ENCODE data around the gene ZNF345.

The ZNF345 gene

GRCh38 chr19:36851898-36852297 is 1.2 kb downstream of the ZNF345 start:
- TF ChIP-seq CTCF (IDR thresholded peaks at IDR 0.05; ENCODE audit: control extremely low read depth, extremely low read depth, low read depth, missing control alignments), result no peak
- CTCF ChIA-PET, result no interaction called here
- POLR2A ChIA-PET, result no interaction called here
- no peak for DNase-seq (ENCODE audit: extremely low spot score)

GRCh38 chr19:36876993-36877938 is 26.6 kb downstream of the ZNF345 start:
- no peak for TF ChIP-seq CTCF (IDR thresholded peaks at IDR 0.05; ENCODE audit: control extremely low read depth, extremely low read depth, low read depth, missing control alignments)
- ChIA-PET CTCF (no interaction called here), POLR2A (no interaction called here)
- no peak for DNase-seq (ENCODE audit: extremely low spot score)

- no peak for TF ChIP-seq CTCF (IDR thresholded peaks at IDR 0.05; ENCODE audit: control extremely low read depth, extremely low read depth, low read depth, missing control alignments)
- DNase-seq (ENCODE audit: extremely low spot score), result no peak
- ChIA-PET POLR2A (no interaction called here), CTCF (no interaction called here)
These were observed 41.2 kb downstream of the ZNF345 start for GRCh38 chr19:36891768-36892357.

- ChIA-PET POLR2A (no interaction called here), CTCF (no interaction called here)
- DNase-seq (ENCODE audit: extremely low spot score), result no peak
- TF ChIP-seq CTCF (IDR thresholded peaks at IDR 0.05; ENCODE audit: control extremely low read depth, extremely low read depth, low read depth, missing control alignments), result no peak
These were observed 44.2 kb downstream of the ZNF345 start for GRCh38 chr19:36894849-36895383.

- ChIA-PET CTCF (interaction anchor here (0.7 to 1.1 kb wide), 2 partner anchors 9 to 28 kb away, joined by 3 read pairs; no protein-coding TSS in a partner anchor), POLR2A (no interaction called here)
These were observed 47.7 kb downstream of the ZNF345 start for GRCh38 chr19:36898422-36898821.

More at GRCh38 chr19:36898422-36898821, 47.7 kb downstream of the ZNF345 start:
- no peak for DNase-seq (ENCODE audit: extremely low spot score)
- no peak for TF ChIP-seq CTCF (IDR thresholded peaks at IDR 0.05; ENCODE audit: control extremely low read depth, extremely low read depth, low read depth, missing control alignments)
